HK-2 (cell line): ENCODE results near the gene SSBP3.
"Not testable (repeated sequence)": the region's sequence is repeated elsewhere in the genome, so short reads cannot be mapped to it uniquely, and the experiment has no call there.

Experiments used
- DNase-seq: peaks from one replicate; pipeline ENCODE4 v3.0.0-alpha.2; 2018; ENCODE audit not compliant: unreplicated experiment

SSBP3 gene

GRCh38 chr1:54392401-54392800, 13.8 kb downstream of the SSBP3 start:
- DNase-seq: no peak

DNA sequence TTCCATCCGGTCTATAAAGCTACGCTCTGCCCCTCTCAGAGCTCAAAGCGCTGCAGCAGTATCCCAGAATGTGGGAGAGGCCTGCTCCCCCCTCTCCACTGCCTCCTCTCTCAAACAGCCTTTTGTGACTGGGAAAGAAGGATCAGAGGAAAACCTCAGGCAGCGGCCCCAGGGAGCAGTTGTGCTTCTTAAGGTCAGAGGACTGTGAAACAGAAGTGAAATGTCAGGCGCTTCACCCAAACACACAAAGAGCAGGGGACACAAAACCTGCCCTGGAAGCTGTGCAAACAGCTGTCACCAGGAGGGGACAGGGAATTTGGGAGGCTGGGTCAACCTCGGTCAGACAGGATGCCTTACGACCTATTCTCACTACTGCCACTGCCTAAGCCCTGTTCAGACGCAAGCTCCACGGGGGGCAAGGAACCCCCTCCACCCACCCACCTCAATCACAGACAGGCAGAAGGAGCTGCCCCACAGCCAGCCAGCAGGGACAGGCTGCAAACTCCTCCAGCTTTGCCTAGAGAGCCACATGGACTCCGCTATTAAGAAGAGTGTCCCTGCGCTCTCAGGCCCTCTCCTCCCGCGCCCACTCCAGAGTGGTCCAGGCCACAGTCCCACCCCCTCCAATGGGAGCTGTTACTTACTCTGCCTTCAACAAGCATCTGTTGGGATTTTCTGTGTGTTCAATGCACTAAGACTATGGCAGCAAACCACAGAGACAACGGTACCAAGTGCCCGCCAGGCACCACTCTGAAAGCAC, 14.6 kb downstream of the SSBP3 start:
- no peak for DNase-seq

DNA sequence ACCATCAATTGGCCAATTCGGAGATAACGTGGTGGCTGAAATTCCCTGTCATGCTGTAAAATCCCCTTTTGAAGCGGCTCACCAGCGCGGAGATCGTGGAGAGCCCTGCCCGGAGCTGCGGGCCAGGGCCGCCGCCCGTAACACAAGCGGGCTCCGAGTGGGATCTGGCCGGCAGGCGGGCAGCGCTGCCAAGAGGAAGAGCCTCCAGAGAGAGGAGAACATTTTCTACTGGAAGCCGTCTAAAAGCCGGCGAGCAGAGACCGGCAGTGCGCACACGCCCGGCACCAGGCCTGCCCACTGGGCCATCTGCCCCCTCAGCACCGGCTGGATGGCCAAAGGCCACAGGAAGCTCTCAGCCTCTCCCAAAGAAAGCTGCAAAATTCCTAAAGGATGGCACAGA, 15.5 kb downstream of the SSBP3 start:
- DNase-seq: no peak

GRCh38 chr1:54389608-54390007, 16.6 kb downstream of the SSBP3 start:
- not testable (repeated sequence) for DNase-seq

GRCh38 chr1:54387419-54387818, 18.8 kb downstream of the SSBP3 start:
- no peak for DNase-seq

DNA sequence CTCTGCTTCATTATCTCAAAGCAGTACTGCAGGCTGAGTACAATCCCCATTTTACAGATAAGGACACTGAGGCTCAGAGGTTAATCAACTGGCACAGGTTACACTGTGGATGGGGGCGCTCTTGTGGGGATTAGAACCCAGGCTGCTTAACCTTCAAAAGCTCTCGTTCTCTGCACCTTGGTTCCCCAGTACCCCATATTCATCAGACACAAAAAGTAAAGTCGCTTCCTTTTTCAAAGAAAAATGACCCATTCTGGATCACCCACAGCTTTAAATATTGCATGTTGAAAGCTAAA, 20.5 kb downstream of the SSBP3 start:
- DNase-seq: no peak

DNA sequence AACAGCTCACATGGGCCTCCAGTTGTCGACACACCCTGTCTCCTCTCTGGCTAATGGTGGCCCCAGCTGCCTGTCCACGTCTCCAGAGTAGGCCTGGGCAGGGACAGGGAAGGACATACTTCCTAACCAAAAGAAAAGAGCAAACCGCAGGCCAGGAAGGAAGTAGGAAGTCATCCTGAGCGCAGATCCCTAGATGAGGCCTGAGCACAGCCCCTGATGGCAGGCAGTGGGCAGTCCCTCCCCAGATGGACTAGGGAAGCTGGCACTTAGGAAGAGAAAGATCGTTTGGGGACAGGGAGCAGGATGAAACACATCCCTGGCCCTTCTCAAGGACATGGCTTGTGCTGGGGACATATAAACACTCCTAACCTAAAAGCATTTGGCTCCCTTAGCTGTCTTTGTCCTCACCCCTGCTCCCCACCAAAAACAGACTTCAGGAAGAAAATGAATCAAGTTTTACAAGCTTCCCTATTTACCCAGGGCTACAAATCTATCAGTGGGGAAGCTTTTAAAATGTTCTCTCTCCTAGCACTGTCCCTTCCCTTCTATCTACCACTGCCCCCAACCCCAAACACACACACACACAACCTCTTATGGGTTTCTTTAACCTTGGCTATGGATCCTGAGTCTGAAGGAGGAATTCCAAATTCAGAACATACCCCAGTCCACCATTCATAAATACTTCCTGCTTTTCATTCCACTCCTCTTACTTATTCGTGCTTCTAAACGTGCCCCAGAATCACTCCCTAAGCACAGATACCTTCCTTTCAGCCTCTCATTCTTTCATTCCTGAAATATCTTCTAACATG, 21.1 kb downstream of the SSBP3 start:
- no peak for DNase-seq

GRCh38 chr1:54384471-54384870, 21.7 kb downstream of the SSBP3 start:
- DNase-seq: no peak

DNA sequence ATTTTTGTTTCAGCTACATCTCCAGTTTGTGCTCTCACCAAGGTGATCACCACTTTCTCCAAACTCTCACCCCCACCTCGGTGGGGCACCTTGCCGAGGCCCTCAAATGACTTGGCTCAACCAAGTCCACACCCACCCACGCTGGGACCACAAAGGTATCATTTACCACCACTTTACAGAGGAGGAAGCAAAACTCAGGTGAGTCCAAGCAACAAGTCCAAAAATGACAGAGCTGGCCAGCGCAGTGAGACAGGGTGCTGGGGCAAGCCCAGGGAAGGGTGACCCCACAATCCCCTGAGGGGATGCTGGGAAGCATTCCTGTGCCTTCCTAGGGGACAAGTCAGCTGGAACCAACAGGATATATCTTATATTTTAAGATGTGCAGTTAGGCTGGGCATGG, 24.7 kb downstream of the SSBP3 start:
- no peak for DNase-seq

DNA sequence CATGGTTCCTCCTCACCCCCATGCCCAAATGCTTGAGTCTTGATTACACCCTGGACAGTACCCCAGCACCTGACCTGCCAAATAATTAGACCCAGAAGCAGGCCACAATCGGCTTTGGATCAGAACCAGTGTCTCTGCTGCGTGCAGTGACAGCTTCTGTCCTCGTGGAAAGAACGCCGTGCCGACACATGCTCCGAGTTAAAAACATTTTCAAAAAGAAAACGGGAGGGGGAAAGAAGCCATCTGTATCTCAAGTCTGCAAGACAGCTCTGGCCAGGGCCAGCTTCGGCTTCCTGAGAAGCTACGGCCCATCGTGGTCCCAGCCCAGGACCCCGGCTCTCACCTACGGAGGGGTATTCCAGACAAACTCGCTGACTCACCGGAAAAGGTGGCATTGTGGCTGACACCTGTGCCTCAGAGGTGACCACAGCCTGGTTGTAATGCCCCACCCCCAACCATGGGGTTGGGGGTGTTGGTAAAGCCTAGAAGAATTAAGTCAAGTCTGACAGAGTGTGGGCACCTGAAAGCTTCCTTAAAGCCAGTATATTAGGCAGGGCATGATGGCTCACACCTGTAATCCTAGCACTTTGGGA, 25.8 kb downstream of the SSBP3 start:
- no peak for DNase-seq

DNA sequence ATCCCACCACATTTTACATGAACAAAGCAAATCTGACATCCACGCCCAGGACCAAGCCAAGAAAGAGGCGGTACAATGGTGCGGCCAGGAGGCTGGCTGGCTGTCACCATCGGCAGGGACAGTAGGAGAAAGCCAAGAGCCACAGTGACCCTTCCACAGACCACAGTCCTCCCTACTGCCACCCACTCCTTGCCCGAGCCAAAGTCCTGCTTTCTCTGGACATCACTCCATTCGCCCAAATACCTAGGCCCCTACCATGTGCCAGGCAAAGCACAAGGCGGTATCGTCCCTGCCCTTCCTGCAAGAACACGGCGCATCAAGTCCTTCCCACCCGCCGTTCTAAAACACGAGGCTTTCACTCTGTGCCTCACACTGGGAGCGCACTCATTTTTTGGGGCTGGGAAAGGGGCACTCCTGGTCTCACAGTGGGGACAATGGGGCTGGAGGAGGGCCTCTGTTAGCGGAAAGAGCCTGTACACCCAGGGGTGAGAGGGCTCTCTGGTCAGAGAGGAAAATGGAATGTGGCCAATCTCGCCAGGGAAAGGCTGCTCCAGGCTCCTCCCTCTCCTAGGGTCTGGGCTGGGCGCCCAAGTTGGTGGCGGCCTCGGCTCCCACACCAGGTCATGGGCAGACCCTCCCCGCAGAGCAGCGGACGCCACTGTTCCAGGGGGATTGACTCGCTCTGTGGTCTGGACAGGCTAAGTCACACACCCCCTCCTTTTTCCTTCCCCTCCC, 26.5 kb downstream of the SSBP3 start:
- no peak for DNase-seq

- DNase-seq: no peak
Measured at GRCh38 chr1:54378874-54379554, 27.2 kb downstream of the SSBP3 start.

- no peak for DNase-seq
Measured at GRCh38 chr1:54378157-54378873, 27.9 kb downstream of the SSBP3 start.

DNA sequence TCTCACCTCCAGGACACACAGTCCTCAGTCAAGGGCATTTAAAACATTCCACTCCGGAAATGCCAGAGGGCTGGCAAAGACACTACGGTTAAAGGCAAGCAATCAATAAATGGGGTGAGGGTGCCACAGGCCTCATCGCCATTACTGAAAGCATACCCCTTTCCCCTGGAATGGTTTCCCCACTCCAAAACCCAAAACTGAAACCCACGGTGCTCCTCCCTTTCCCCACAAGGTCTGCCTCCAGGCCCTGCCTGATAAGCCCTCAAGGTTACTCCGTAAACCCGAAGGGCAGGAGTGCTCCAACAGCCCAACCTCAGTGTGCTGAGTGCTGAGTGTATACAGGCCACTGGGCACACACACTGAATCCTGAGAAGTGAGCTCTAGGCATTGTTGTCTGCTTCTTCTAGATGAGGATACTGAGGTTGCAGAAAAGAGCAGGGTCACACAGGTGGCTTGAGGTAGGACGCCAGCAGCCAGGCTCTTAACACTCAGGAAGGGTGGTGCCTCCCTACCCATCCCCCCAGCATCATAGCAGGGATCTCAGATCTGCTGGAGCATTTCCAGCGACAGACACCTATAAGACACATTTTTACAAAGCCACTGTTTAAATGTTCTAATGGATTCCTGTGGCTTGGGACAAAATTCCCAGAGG, 29.0 kb downstream of the SSBP3 start:
- DNase-seq: no peak

DNA sequence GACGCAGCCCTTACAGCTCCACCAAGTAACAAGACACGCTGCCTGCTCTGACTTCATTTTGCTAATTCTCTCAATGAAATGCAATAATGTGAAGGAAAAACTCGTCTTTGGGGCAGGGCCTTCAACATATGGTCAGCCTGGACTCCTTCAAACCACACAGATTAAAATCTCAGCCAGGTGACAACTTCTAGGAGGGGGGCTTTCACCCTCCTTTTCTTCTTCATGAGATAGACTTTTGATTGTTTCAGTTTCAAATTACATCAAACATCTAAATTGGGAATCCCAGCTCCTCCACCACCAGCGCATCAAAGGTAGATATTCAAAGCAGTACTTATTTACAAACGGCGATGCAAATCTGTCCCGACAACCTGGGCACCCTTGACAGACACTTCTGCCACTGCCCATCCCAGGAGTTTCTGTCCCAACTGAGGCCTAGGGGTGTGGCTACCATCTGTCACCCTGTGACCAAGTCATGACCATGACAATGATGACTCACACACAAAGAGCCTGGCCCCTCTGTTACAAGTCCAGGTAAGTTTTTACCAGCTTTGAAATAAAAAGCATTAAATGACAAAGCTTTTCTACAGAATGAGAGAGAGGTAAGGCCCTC, 29.7 kb downstream of the SSBP3 start:
- DNase-seq: no peak

DNA sequence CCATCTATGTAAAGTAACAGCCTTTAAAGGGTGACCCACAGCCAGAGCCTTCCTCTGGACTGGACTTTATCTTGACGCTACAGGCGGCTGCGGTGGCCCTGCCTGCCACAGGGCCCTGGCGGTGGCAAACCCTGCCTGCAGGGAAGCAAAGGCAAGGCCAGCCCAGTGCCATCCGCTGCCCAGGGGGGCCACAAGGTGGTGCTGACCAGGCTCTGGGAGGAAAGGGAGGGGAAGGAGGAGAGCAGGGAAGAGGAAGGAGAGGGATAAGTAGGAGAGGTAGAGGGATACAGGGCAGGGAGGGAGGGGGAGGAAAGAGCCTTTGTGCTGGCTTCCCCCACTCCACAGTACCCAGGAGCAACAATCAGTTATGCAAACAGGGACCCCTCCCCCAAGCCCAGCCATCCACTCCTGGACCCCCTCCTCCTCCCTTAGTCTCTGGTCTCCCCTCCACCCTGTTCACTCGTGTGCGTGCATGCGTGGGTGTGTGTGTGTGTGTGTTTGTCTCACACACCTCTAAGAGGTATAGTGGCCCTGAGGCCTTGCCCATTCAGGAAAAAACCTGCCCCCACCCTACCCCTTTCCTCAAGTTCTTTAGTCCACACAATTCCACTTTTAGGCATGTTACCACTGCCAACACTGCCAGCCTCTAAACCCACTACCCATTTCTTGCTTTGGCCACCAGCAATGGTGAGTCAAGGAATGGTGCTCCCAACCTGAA, 30.3 kb downstream of the SSBP3 start:
- DNase-seq: no peak

- no peak for DNase-seq
Measured at GRCh38 chr1:54375298-54375697, 30.9 kb downstream of the SSBP3 start.

DNA sequence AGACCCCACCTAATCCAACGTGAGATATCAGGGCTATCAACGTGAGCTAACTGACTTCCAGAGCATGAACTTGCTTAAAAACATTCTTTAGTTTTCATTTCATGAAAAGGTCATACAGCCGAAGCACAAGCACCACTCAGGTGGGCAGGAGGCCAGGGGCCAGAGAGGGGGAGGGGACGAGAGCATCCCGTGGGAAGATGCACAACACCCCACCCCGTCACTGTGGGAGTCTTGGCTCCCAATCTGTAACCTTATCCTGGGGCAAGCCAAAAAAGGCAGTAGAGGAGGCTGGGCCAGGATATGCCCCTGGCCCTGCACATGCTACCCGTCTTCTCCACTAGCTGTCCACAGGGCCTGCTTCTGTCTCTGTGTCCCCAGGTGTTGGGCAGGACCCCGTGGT, 31.4 kb downstream of the SSBP3 start:
- DNase-seq: no peak

DNA sequence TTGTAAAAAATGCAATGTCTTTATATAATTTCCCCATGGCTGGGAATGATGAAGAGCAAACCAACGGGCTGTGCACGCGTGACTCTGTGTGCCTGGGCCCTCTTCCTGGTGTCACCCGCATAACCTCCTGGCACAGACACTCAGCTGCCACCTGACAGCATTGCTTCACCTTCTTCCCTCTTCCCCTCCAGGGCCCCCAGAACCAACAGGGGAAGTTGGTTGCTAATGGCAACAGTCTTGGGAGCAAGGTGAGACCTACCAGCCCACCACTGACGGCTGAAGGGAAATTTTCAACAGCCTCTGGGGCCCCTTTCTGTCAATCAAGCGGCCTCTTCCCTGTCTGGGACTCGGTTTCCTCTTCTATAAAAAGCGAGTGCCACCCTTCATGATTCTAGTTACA, 33.2 kb downstream of the SSBP3 start:
- DNase-seq: no peak

- DNase-seq: peak; percentile 47
Measured at GRCh38 chr1:54371942-54372275, 34.3 kb downstream of the SSBP3 start.
